Left hindlimb (tissue), 1 donor: ENCODE data around the gene SEPTIN10.
"Not testable (repeated sequence)": the region's sequence is repeated elsewhere in the genome, so short reads cannot be mapped to it uniquely, and the experiment has no call there.

Experiments
- DNase-seq: peaks from one replicate; pipeline ENCODE4 v3.0.0-alpha.2; 2018

The SEPTIN10 gene

DNA sequence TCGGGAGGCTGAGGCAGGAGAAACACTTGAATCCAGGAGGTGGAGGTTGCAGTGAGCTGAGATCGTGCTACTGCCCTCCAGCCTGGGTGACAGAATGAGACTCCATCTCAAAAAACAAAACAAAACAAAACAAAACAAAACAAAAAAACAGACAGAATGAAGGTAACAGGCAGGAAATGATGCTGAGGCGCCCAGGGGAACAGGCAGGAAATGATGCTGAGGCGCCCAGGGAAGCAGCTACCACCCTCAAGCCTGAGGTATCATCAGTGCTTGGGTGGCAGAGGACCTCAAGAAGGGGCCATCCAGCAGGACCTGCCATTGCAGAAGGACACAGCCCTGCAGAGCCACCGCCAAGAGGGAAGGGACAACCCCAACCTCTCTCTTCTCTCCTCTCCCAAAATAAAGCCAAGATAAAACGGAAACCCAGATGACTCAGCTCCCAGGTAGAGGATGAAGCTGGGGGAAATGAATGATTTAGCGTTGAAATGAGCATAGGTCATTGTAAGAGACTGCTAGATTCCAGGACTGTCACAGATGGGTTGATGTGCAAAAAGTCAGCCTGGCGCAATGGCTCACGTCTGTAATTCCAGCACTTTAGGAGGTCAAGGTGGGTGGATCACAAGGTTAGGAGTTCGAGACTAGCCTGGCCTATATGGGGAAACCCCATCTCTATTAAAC, 19.7 kb upstream of the SEPTIN10 start:
- DNase-seq: no peak

DNA sequence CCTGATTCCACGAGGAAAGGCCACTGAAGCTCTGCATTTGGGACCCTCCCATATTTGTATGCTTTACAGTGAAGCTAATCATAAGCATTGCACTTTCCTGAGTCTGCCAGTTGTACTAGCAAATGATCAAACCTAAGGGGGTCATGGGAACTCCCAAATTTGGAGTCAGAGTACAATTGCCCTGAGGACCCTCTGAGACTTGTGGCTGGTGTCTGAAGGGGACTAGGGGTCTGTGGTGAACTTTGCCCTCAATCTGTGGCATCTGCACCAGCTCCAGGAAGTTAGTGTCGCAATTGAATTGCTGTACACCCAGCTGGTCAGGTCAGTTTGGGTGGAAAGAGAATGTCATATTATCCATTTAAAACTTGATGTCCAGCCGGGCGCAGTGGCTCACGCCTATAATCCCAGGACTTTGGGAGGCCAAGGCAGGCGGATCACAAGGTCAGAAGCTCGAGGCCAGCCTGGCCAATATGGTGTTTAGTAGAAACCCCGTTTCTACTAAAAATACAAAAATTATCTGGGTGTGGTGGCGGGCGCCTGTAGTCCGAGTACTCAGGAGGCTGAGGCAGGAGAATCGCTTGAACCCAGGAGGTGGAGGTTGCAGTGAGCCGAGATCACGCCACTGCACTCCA, 18.5 kb upstream of the SEPTIN10 start:
- DNase-seq: no peak

DNA sequence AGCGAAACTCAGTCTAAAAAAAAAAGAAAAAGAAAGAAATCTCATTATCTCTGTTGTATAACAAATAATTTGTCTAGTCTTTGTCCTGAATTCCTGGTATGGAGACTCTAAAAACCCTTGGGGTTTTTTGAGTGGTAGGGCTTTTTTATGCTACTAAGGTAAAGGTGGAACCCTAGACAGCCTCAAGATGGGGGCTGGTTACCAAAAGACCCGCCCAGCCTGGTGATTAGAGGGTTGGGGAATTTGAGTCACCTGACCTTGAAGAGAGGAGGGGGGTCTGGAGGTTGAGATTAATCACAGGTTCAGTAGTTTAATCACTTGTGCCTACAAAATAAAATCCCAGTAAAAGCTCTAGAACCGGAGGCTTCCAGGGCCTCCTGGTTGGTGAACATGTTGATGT, 18.0 kb upstream of the SEPTIN10 start:
- no peak for DNase-seq

DNA sequence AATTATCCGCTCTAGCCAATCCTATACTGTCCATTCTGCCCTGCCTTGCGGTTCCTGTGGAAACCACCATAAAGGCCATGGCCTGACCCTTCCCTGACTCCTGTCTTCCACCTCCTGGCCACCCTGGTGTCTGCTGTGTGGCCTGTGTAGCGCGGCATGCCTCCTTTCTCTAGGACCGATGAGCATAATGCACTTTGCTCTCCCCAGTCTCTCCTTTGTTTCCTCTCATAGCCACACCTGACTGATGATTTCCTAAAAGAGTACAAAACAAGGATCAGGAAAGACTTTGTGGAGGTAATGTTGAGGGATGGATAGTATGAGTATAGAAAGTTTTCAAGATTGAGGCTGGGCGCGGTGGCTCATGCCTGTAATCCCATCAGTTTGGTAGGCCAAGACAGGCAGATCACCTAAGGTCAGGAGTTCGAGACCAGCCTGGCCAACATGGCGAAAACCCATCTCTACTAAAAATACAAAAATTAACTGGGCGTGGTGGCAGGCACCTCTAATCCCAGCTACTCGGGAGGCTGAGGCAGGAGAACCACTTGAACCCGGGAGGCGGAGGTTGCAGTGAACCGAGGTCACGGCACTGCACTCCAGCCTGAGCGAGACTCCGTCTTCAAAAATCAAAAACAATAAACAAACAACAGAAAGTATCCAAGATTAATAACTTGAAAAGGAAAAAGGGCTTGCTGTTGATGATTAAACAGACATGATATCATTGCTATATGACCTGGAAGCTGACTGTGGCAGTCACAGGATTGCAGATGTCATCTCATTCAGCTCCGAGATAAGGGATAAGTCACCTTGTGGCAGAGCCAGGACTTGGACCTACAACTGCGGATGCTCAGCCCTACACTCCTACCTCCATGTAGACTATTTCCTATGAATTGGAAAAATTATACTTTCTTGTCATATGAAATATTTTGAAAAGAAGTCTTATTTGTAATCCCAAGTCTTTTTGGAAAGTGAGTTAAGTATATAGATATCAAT, 17.0 kb upstream of the SEPTIN10 start:
- DNase-seq: no peak

DNA sequence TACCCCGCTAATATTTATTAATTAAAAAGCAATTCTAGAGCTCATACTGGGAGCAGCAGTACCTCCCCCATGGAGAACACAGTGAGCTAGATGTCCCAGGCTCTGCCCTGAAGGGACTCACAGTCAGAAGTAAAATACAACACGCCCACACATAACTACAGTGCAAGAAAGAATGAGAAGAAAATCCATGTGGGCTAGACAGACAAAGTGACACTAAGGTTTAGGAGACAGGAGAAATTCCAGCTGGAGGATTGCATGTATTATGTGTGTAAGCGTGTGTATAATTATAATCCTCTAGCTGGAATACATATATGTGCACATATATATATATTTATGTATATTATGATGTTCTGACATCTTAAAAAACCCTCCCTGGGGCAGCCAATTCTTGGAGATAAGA, 16.1 kb upstream of the SEPTIN10 start:
- no peak for DNase-seq

DNA sequence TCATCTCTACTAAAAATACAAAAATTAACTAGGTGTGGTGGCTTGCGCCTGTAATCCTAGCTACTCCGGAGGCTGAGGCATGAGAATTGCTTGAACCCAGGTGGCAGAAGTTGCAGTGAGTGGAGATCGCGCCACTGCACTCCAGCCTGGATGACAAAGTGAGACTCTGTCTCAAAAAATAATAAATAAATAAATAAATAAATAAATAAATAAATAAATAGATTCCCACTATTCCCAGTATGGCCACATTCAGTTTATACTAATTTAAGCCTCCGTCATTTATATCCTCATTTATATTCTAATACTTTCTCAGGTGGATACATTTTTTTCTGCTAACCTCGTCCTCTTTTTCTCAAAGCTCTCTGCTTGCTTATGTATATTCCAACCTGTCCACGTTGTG, 14.6 kb upstream of the SEPTIN10 start:
- DNase-seq: not testable (repeated sequence)

DNA sequence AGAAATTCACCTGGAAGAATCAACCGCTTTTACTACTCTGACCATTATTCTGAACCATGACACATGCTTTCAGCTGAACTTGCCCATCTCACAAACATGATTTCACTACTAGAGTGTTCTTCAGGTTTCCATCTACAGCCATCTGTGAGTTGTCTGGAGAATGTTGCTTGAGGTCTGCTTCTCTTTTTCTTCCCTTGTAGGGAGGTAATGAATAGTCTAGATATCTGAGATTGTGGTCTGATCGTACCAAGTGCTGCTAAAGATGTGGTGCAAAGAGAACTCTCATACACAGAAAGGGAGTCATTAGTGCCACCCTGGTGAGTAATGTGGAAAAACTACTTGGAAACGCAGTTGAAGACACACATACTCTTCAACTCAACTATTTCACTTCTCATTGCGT, 10.6 kb upstream of the SEPTIN10 start:
- no peak for DNase-seq

DNA sequence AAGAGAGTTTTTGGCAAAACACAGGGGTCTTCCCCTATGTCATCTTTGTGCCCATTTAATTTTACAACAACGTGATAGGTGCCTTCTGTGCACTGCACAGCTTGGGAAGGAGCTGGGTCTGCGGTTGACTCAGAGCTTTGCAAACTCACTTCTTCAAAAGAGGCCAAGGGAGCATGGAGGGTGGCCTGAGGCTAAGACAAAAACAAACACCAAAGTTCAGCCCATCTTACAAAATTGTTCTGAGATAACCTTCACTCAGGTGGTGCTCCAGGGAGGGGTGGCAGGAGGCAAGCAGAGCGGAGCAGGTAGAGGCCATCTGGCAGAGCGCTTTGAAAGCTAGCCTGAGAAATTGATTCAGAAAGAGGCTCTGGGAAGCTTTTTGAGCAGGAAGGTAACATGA, 10.2 kb upstream of the SEPTIN10 start:
- no peak for DNase-seq

DNA sequence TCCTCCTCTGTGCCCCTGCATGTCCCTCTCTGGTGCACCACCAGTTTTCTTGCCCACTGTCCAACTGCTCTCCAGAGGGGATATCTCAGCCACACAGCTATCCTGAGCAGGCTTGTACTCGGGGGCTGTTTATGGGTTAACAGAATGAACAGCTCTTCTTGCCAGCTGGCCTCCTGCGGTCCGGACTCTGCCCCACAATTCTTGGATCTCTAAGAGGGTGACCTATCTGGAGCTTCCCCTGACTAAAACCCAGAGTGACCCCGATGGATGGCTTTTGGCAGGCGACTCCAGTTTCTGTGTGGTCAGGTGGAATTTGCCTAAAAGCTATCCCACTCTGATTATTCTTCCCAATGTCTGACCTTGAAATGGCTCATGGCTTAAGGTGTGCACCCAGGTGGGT, 9.5 kb upstream of the SEPTIN10 start:
- no peak for DNase-seq

DNA sequence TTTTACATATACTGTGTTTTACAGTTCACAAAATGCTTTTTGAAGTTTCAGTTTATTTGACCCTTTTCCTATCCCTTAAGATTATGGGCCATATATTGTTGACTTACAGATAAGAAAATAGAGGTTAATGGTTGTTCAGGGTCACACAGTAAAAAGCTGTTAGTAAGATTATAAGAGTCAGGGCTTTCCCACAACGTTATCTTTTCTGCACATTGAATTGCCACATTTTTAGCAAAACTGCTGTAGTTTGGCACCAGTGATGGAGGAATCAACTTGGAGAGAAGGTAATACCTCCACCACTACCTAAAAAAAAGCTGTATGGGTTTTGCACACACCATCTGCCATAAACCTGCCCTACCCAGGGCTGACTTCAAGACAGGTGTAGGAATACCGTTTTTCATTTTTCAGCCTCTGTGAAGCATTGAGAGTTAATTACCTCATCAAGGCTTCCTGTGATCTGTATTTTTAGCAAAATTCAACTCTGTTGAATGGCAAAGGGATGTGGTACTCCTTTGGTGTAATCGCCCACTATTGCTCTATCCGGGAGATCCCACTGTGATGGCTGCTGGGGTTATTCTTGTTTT, 5.4 kb upstream of the SEPTIN10 start:
- no peak for DNase-seq

DNA sequence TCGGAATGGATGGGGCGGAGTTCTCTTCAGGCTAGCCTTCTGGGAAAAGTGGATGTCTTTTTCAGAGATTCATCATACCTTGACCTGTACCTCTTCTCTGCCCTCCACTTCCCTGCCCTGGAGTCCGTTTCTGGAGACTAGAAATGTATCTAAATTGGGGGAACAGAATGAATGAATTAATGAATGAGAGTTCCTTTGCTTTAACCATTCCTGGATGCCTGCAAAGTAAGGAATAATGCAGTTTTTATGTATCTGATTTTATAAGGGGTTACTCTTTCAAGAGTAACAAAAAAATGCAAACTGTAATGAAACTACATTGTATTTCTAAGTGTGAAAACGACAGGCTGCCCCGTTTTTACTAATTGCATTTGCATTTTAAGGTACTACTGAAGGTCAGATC, 2.4 kb upstream of the SEPTIN10 start:
- no peak for DNase-seq

DNA sequence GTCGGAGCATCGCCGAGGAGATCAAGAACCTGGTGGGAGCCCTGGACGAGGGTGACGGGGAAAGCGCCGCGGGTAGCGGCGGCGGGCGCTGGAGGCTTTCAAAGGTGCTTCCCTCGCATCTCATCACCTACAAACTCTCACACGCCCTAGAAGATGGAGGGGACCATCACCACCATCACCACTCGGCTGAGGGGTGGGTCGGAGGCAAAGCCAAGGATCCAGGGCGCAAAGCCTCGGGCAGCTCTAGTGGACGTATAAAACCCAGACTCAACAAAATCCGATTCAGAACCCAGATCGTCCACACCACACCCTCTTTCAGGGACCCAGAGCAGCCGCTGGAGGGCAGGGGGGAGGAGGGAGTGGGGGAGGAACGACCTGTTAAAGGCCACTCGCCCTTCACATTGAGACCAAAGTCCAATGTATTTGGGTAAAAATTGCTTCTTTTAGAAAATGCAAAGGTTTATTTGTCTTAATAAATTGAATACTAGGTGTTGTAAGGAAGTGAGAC, 1.9 kb upstream of the SEPTIN10 start:
- peak; percentile 33 for DNase-seq

DNA sequence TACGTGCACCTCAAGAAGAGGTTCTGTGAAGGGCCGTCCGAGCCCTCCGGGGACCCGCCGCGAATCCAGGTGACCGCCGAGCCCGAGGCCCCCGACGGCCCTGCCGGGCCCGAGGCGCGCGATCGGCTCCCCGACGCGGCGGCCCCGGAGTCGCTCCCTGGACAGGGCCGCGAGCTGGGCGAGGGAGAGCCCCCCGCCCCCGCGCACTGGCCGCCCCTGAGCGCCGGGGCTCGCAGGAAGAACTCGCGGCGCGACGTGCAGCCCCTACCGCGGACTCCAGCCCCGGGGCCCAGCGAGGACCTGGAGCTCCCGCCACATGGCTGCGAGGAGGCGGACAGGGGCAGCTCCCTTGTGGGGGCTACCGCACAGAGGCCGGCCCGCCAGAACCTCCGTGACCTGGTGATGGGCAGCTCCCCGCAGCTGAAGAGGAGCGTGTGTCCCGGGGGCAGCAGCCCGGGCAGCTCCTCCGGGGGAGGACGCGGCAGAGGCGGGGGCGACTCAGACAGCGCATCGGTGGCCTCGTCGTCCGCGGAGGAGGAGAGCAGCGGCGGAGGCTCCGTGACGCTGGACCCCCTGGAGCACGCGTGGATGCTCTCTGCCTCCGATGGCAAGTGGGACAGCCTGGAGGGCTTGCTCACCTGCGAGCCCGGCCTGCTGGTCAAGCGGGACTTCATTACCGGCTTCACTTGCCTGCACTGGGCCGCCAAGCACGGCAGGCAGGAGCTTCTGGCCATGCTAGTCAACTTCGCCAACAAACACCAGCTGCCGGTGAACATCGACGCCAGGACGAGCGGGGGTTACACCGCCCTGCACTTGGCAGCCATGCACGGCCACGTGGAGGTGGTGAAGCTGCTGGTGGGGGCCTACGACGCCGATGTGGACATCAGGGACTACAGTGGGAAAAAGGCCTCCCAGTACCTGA, 1.2 kb upstream of the SEPTIN10 start:
- peak; percentile 51 for DNase-seq

DNA sequence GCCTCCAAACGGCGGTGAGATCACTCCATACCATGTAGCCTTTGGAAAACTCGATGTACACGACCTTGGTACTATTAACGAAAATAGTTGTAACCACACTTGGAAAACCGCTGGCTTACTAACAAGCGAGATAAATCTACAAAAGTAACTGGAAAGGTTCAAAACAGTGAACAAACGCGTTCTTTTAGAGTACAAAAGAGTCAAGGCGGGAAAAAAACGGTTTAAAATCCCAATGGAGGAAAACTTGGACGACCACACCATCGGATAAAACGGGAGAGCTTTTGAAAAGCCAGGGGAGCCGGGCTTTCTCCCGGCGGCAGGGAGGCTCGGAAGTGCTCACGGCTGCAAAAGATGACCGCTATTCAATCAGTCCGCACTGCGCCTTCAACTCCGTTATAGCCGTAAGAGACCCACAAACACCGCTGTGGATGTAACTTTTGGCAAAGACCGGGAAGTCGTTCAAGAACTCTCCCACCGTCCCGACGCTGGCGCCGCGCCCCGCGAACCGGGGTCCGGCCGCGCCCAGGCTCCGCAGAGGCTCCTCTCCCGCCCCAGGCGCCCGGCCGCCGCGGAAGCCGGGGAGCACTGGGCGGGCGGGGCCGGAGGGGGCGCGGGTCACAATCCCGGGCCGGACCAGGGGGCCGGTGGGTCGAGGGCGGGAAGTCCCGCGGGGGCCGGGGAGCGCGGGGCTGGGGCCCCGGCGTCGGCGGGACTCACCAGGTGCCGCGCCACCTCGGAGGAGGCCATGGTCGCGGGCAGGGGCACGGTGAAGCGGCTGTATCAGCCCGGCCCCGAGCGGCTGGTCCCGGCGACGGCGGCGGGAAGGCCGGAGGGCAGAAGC, 465 bp downstream of the SEPTIN10 start:
- DNase-seq: peak; percentile 86

DNA sequence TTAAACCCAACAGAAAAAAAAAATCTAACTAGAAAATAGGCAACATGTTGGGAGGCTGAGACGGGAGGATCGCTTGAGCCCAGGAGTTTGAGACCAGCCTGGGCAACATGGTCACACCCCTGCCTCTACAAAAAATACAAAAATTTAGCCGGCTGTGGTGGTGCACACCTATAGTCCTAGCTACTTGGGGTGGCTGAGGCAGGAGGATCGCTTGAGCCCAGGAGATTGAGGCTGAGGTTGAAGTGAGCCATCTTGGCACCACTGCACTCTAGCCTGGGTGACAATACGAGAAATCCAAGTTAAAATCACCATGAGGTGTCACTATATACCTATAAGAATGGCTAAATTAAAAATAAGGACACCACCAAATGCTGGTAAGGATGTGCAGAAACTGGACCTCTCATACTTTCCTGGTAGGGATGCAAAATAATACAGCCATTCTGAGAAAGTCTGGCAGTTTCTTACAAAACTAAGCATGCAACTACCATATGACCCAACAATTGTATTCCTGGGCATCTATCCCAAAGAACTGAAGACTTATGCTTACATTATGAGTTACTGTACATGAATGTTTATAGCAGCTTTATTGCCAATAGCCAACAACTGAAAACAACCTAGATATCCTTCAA, 2.2 kb downstream of the SEPTIN10 start:
- no peak for DNase-seq

DNA sequence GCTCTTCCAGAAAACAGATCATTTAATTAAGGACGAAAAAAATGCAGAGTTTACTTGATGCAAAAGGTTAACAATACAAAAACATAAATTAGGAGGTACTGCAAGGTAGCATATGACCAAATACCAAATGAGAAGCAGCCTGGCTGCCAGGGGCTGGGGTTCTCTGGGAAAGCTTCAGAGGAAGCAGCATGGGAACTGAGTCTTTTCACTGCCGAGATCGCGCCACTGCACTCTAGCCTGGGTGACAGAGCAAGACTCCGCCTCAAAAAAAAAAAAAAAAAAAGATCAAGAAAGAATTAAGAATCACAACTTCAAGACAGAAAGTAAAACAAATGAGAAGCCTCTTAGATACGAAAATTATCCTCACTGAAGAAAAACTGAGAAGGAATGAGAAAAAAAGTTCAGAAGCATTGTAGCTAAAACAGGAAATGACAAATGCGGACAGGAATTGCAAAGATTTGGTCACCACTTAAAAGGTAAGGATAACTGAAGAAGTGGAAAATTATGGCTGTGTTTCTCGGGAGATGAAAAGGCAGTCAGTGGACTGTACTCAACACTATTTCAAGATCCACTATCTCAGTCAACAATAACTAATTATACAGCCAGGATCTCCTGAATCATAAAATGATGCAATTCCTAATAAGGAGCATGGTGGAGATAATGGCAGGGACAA, 4.3 kb downstream of the SEPTIN10 start:
- no peak for DNase-seq

DNA sequence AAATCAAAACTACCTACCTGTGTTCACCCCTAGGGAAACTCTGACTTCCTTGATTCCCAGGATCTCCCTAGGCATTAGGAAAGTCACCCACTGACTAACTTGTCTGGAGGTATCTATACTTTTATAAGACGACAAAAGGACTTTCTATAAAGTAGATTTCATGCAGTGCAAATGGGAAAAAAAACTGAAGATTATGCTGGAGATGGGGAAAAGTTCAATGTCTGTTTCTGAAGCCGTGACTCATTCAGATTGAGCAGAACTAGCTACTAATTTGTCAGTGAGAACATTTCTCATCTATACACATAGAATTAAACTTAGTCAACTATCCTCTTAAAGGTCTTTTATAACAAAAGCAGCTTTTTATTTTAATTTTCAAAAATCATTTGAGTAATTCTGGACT, 6.0 kb downstream of the SEPTIN10 start:
- DNase-seq: no peak

DNA sequence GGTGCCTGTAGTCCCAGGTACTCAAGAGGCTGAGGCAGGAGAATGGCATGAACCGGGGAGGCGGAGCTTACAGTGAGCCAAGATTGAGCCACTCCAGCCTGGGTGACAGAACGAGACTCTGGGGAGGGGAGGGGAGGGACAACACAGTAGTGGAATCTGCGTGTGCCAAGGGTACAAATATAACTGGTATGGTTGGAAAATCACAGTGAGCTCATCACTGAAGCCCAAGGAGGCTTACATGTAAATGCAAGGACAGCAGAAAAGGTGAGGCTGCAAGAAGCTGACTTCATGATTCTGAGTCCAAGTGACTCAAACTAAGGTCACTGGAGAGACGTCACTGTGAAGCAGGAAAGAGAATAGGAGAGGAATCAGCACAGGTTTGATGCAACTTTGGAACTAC, 9.2 kb downstream of the SEPTIN10 start:
- DNase-seq: no peak

DNA sequence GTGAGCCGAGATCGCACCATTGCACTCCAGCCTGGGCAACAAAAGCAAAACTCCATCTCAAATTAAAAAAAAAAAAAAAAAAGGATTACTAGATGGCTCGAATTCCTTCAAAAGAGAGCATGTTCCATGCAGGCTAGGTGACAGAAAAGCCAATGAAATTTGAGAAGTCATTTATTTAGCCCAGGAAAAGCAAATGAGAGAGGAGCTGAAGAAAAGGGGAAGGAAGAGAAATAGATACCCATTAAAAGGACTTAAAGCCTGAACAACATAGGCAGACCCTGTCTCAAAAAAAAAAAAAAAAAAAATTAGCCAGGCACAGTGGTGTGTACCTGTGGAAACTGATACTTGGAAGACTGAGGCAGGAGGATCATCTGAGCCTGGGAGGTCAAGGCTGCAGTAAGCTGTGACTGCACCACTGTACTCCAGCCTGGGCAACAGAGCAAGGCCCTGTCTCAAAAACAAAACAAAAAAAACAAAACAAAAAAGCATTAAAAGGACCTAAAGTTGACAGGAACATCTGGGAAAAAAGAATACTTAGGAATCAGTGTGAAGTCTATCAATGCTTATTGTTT, 11.1 kb downstream of the SEPTIN10 start:
- no peak for DNase-seq

DNA sequence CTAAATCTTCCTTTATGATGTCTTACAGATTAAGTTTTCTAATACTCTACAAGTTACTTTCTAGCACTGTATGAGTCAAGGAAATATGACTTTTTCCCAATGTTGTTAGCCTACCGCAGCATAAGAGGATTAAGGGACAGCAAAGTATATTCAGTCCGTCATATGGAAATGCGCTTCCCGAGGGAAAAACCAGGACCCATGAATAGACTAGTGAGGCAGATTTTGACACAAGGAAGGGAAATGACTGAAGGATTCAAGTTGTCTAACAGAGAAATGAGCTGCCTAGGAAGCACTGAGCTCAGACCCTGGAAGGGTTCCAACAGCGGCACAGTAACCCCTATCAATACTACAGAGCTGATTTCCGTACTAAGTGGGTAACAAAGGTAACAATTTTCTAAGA, 12.0 kb downstream of the SEPTIN10 start:
- DNase-seq: no peak
